Activated CD8-positive, alpha-beta memory T cell treated with anti-CD3 and anti-CD28 coated beads for 24 hours (primary cell): Measurements from ENCODE around the gene CHERP.
"Not testable (repeated sequence)": the region's sequence is repeated elsewhere in the genome, so short reads cannot be mapped to it uniquely, and the experiment has no call there.

Experiments used
- DNase-seq: peaks from one replicate; pipeline ENCODE4 v3.0.0-alpha.2; 2020

Gene CHERP

GRCh38 chr19:16516923-16517610, 25.2 kb downstream of the CHERP start:
- DNase-seq: no peak

- DNase-seq: no peak
Observed at GRCh38 chr19:16516381-16516780, 25.9 kb downstream of the CHERP start.

- no peak for DNase-seq
Observed at GRCh38 chr19:16514383-16515019, 27.7 kb downstream of the CHERP start.

GRCh38 chr19:16512611-16513010, 29.6 kb downstream of the CHERP start:
- not testable (repeated sequence) for DNase-seq

GRCh38 chr19:16509141-16510061, 32.8 kb downstream of the CHERP start:
- no peak for DNase-seq

GRCh38 chr19:16508546-16508945, 33.7 kb downstream of the CHERP start:
- no peak for DNase-seq

- no peak for DNase-seq
Observed at GRCh38 chr19:16506961-16507360, 35.3 kb downstream of the CHERP start.

GRCh38 chr19:16506161-16506560, 36.1 kb downstream of the CHERP start:
- DNase-seq: not testable (repeated sequence)

GRCh38 chr19:16504271-16504670, 38.0 kb downstream of the CHERP start:
- DNase-seq: no peak

- no peak for DNase-seq
Observed at GRCh38 chr19:16497837-16498236, 44.4 kb downstream of the CHERP start.

- DNase-seq: no peak
Observed at GRCh38 chr19:16497042-16497441, 45.2 kb downstream of the CHERP start.

GRCh38 chr19:16496613-16496983, 45.6 kb downstream of the CHERP start:
- peak; percentile 56 for DNase-seq

- peak; percentile 97 for DNase-seq
Observed at GRCh38 chr19:16495982-16496612, 46.1 kb downstream of the CHERP start, which contains the start of the genes C19orf44 and CALR3. Gene C19orf44, plus strand, starts transcription at chr19:16496394. Its CDS starts 4,399 bp downstream, at chr19:16500793. Gene CALR3, minus strand, starts transcription at chr19:16496167. Its CDS starts 38 bp downstream, at chr19:16496129.

GRCh38 chr19:16486476-16486875, 55.8 kb downstream of the CHERP start:
- DNase-seq: not testable (repeated sequence)

- DNase-seq: no peak
Observed at GRCh38 chr19:16482745-16483144, 59.5 kb downstream of the CHERP start.

GRCh38 chr19:16477311-16477710, 64.9 kb downstream of the CHERP start:
- no peak for DNase-seq

- DNase-seq: no peak
Observed at GRCh38 chr19:16476401-16476800, 65.8 kb downstream of the CHERP start.

GRCh38 chr19:16473875-16474392, 68.3 kb downstream of the CHERP start:
- no peak for DNase-seq

GRCh38 chr19:16472992-16473391, 69.2 kb downstream of the CHERP start:
- DNase-seq: no peak

- not testable (repeated sequence) for DNase-seq
Observed at GRCh38 chr19:16472559-16472899, 69.7 kb downstream of the CHERP start.

GRCh38 chr19:16470911-16471811, 71.1 kb downstream of the CHERP start:
- DNase-seq: peak; percentile 69

- DNase-seq: no peak
Observed at GRCh38 chr19:16470541-16470910, 71.7 kb downstream of the CHERP start.
